ENCODE measurements around the gene SNAP47.

Gene SNAP47

GRCh38 chr1:227780101-227781044 is 45.1 kb downstream of the SNAP47 start:
- DNase-seq (ENCODE audit: extremely low read depth in 1 of 2, low read depth in 1 of 2) = no peak

- DNase-seq (ENCODE audit: extremely low read depth in 1 of 2, low read depth in 1 of 2) = no peak
Measured at GRCh38 chr1:227781314-227781930, 46.2 kb downstream of the SNAP47 start.

- DNase-seq (ENCODE audit: extremely low read depth in 1 of 2, low read depth in 1 of 2) = no peak
Measured at GRCh38 chr1:227782226-227782625, 47.0 kb downstream of the SNAP47 start.

DNA sequence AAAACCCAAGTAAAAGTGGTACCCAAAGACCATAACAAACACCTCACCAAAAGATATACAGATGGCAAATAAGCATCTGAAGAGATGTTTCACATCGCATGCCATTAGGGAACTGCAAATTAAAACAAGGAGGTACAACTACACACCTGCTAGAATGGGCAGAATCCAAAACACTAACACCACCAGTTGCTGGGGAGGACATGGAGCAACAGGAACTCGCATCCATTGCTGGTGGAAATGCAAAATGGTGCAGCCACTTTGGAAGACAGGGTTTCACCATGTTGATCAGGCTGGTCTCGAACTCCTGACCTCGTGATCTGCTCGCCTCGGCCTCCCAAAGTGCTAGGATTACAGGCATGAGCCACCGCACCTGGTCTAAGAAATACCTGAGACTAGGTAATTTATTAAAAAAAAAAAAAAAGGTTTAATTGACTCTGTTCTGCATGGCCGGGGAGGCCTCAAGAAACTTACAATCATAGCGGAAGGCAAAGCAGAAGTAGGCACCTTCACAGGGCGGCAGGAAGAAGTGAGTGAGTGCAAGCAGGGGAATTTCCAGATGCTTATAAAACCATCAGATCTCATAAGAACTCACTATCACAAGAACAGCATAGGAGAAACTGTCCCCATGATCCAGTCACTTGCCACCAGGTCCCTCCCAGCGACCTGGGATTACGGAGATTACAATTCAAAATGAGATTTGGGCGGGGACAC is 50.0 kb downstream of the SNAP47 start:
- DNase-seq (ENCODE audit: extremely low read depth in 1 of 2, low read depth in 1 of 2) = no peak

DNA sequence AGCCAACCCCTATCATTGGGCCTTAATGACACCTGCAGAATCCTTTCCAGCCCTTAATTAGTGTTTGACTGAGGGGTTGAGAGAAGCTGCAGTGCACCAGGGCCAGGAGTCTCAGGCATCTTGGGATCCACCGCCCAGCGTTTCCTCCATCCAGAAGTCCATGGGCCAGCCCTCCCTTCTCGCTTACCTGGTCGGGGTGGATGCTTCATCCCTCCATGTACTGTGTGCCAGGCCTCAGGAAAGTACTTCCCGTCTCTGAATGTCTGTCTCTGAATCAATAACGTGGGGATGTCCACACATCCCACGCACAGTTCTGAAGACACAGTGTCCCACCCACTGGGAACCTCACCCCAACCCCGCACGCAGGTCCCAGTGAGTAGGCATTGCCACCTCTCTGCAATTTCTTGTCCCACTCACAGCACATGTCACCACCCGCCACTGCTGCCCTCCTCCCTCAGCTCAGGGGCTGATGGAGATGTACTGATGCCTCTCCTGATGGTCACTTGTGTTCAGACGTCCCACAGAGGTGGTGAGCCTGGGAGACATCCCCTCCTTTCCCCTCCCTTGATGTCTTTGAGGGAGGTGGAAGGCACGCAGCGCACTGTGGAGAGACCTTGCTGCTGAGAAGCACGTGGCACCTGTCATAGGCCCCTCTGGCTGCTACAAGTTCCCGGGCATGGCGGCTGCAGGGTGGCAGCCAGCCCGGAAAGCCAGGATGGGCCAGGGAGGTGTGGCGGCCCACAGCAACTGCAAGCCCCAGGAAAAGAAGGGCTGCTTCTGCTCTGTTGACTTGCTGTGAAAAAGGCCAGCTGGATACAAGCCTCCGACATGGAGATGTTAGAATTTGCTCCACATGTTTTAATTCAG is 50.8 kb downstream of the SNAP47 start:
- no peak for DNase-seq (ENCODE audit: extremely low read depth in 1 of 2, low read depth in 1 of 2)

DNA sequence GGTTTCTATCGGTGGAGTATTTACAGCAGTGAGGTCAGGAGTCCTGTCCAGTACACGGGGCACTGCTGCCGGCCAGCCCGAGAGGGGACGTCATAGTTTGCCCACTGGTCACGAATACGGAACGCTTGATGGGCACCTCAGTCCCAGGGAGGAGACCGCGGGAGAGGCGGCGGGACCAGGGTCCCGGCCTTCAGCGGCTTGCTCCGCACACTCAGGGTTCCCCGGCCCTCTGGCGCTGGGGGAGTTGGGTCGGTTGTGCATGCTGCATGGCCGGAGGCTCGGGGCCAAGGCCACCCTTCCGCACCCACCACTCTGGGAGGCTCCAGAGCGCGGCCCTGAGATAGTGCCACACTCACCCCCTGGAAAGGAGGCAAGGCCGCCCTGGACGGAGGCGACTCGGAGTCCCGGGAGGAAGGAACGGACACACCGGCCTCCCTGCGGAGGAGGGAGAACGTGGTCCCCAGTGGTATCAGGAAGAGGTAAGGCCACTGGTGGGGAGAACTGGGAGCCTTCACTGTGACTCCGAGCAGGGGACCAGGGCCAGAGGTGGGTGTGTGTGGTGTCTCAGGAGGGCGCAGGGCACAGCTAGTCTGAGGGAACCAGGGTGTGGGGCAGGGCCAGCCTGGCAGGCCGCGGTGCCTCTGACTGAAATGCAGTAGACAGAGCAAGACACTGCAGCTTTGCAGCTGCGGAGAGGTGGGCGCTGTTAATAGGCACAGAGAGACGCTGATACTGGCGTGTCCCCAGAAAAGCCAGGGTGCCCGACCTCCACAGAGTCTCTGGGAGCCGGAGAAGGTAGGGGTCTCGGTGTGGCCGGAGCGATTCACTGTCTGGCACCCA is 51.7 kb downstream of the SNAP47 start:
- no peak for DNase-seq (ENCODE audit: extremely low read depth in 1 of 2, low read depth in 1 of 2)

DNA sequence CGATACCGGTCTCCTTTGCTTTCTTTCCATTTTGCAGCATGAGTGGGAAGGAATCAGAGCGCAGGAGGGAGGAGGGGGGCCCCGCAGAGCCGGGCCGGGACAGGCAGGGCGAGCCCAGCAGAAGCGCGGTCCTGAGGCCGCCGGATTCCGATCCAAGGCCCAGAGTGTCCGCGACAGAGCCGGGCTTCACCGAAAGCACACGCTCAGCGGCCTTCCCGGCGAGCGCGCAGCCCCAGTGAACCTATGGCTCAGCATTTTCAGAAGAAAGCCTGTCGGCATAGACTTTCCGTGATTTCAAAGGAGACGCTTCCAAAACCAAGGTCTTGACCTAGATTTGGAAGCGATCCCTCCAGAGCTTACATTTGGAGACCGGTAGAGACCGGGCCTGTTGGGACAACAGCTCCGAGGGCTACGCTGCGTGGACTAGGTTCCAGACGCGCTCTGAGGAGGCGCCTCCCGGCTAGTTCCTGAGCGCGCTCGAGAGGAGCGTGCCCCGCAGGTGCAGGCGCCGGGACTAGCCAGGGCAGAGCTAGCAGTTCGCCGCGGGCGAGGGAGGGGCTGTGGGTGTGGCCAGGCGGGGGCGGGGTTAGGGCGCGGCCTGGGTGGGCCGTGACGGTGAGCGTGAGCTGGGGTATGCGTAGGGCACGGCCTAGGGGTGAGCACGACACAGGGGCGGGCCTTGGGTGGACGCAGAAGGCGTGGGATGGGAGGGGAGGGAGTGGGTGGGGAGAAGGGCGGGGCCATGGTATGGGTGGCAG is 52.5 kb downstream of the SNAP47 start:
- DNase-seq (ENCODE audit: extremely low read depth in 1 of 2, low read depth in 1 of 2) = peak; percentile 84 to 87

GRCh38 chr1:227788271-227789083 is 53.2 kb downstream of the SNAP47 start:
- peak in 1 of 2 donors; percentile 50 for DNase-seq (ENCODE audit: extremely low read depth in 1 of 2, low read depth in 1 of 2)

GRCh38 chr1:227789084-227790033 is 54.1 kb downstream of the SNAP47 start:
- no peak for DNase-seq (ENCODE audit: extremely low read depth in 1 of 2, low read depth in 1 of 2)

- no peak for DNase-seq (ENCODE audit: extremely low read depth in 1 of 2, low read depth in 1 of 2)
Measured at GRCh38 chr1:227790034-227790400, 54.8 kb downstream of the SNAP47 start.

- no peak for DNase-seq (ENCODE audit: extremely low read depth in 1 of 2, low read depth in 1 of 2)
Measured at GRCh38 chr1:227790868-227791267, 55.6 kb downstream of the SNAP47 start.

DNA sequence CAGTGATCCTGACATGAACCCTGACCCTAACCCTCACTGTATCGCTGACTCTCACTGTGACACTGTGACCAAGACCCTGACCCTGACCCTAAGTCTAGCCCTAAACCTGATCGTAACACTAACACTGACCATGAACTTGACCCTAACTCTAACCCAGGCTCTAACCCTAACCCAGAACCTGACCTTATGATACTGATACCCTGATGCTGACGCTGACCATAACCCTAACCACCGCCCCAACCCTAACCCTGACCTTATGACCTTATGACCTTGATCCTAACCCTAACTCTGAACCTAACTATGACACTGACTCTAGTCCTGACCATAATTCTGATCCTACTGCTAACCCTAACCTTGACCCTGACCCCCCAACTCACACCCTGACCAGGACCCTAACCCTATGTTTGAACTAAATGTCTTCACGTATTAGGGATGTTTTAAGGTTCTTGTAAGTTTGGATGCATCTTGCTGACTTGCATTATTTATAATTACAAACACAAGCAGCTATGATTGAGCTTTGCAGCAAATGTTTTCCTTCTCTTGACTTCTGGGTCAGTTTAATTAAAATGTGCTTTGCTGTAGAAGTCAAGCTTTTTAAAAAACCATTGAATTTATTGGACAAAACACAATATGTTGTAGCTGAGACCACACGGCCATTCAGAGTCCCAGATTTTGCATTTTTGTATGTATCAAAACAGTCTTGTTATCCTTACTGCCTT is 56.3 kb downstream of the SNAP47 start:
- no peak for DNase-seq (ENCODE audit: extremely low read depth in 1 of 2, low read depth in 1 of 2)

GRCh38 chr1:227792216-227793078 is 57.2 kb downstream of the SNAP47 start:
- DNase-seq (ENCODE audit: extremely low read depth in 1 of 2, low read depth in 1 of 2) = no peak

DNA sequence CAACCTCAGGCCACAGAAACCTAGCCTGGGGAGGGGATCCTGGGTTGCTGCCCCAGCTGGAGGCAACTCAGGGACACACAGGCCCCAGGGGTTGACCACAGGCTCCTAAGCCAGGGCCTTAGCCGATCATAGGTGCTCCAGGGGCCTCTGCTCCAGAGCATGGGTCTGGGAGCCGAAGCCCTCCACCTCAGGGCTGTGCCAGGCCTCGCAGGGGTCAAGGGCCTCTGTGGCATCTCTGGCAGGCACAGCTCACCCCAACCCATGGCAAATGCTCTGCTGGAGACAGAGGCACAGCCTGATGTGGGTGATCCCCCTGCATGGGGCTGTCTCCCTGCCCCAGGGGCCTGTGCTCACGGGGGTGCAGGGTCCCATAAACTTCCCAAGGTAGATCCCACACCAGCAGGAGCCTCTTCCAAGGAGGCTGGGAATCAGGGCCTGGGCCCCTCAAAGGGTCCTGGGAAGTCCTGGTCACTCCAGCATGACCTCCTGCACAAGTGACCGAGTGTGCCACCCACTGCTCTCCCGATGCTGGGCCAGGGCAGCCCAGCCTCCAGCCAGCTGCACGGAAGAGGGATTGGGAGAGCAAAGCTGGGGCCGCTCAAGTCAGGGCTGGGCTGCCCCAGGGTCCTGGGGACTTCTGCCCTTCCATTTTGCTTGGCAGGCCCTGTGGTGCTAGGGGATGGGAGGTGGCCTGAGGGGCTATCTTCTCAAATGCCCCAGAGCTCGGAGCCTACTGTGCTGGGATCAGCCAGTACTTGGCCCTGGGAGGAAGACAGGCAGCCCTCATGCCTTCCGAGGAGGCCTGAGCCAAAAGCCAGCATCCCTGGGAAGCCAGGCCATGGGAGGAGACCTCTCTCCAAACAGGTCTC is 58.1 kb downstream of the SNAP47 start:
- DNase-seq (ENCODE audit: extremely low read depth in 1 of 2, low read depth in 1 of 2) = no peak
